Osteoblast (primary cell): ENCODE data around the gene NIPBL. TPM values are rescaled to one million over a fixed set of nuclear protein-coding genes. Genes with fewer than 3 reads are reported as not detected.

Source experiments
- DNase-seq: peaks from one replicate; pipeline ENCODE4 v3.0.0; 2011; ENCODE audit warnings: low spot score, mixed read lengths; ENCODE audit not compliant: insufficient read length; ENCODE audit errors: missing footprints
- H2AFZ ChIP-seq: 2 replicates; pipeline ENCODE4 v1.6.0; 2011; ENCODE audit warnings: mild to moderate bottlenecking, low read length
- H3K27ac ChIP-seq: 2 replicates; pipeline ENCODE4 v1.5.1; 2011; ENCODE audit warnings: mild to moderate bottlenecking, low read depth, low read length, moderate library complexity
- H3K27me3 ChIP-seq: 2 replicates; pipeline ENCODE4 v1.6.0; 2012; ENCODE audit warnings: mild to moderate bottlenecking, control low read depth, inconsistent platforms, low read length, moderate library complexity; ENCODE audit not compliant: insufficient read depth
- H3K36me3 ChIP-seq: 2 replicates; pipeline ENCODE4 v1.5.1; 2011; ENCODE audit warnings: mild to moderate bottlenecking, low read length, control low read depth, moderate library complexity; ENCODE audit not compliant: insufficient read depth
- H3K4me1 ChIP-seq: 2 replicates; pipeline ENCODE4 v1.5.1; 2011; ENCODE audit warnings: mild to moderate bottlenecking, low read length, control low read depth, moderate library complexity; ENCODE audit not compliant: insufficient read depth
- H3K4me2 ChIP-seq: 2 replicates; pipeline ENCODE4 v1.6.0; 2011; ENCODE audit warnings: mild to moderate bottlenecking, low read length; ENCODE audit not compliant: insufficient read depth
- H3K4me3 ChIP-seq: fragments of 200-600 bp; sonication (generic); 3 replicates; pipeline ENCODE4 v1.5.1; 2012; ENCODE audit warnings: mild to moderate bottlenecking, low read length, inconsistent platforms; ENCODE audit not compliant: insufficient read depth
- H3K79me2 ChIP-seq: 2 replicates; pipeline ENCODE4 v1.6.0; 2012; ENCODE audit warnings: mild to moderate bottlenecking, low read length, control low read depth, inconsistent platforms; ENCODE audit not compliant: insufficient read depth
- H3K9me3 ChIP-seq: 2 replicates; pipeline ENCODE4 v1.5.1; 2011; ENCODE audit warnings: low read depth, low read length, control low read depth
- H4K20me1 ChIP-seq: 2 replicates; pipeline ENCODE4 v1.6.0; 2012; ENCODE audit warnings: mild to moderate bottlenecking, low read length, control low read depth; ENCODE audit not compliant: insufficient read depth
- total RNA-seq: library from RNA; depleted of rRNA; stranded (reverse); fragments of >200 nt; gene quantifications from 2 replicates; pipeline ENCODE4 v1.2.3, GENCODE V29; 2012
- TF ChIP-seq, protein P1 (sequence below): IDR thresholded peaks from 2 replicates; pipeline ENCODE4 v1.5.1; 2011; ENCODE audit warnings: mild to moderate bottlenecking, low read depth, low read length, moderate library complexity; ENCODE audit errors: extremely low read depth

The NIPBL gene, protein sequence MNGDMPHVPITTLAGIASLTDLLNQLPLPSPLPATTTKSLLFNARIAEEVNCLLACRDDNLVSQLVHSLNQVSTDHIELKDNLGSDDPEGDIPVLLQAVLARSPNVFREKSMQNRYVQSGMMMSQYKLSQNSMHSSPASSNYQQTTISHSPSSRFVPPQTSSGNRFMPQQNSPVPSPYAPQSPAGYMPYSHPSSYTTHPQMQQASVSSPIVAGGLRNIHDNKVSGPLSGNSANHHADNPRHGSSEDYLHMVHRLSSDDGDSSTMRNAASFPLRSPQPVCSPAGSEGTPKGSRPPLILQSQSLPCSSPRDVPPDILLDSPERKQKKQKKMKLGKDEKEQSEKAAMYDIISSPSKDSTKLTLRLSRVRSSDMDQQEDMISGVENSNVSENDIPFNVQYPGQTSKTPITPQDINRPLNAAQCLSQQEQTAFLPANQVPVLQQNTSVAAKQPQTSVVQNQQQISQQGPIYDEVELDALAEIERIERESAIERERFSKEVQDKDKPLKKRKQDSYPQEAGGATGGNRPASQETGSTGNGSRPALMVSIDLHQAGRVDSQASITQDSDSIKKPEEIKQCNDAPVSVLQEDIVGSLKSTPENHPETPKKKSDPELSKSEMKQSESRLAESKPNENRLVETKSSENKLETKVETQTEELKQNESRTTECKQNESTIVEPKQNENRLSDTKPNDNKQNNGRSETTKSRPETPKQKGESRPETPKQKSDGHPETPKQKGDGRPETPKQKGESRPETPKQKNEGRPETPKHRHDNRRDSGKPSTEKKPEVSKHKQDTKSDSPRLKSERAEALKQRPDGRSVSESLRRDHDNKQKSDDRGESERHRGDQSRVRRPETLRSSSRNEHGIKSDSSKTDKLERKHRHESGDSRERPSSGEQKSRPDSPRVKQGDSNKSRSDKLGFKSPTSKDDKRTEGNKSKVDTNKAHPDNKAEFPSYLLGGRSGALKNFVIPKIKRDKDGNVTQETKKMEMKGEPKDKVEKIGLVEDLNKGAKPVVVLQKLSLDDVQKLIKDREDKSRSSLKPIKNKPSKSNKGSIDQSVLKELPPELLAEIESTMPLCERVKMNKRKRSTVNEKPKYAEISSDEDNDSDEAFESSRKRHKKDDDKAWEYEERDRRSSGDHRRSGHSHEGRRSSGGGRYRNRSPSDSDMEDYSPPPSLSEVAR (N-terminal part only)
- 22.8 and 29.5 TPM in 2 replicates for total RNA-seq

DNA sequence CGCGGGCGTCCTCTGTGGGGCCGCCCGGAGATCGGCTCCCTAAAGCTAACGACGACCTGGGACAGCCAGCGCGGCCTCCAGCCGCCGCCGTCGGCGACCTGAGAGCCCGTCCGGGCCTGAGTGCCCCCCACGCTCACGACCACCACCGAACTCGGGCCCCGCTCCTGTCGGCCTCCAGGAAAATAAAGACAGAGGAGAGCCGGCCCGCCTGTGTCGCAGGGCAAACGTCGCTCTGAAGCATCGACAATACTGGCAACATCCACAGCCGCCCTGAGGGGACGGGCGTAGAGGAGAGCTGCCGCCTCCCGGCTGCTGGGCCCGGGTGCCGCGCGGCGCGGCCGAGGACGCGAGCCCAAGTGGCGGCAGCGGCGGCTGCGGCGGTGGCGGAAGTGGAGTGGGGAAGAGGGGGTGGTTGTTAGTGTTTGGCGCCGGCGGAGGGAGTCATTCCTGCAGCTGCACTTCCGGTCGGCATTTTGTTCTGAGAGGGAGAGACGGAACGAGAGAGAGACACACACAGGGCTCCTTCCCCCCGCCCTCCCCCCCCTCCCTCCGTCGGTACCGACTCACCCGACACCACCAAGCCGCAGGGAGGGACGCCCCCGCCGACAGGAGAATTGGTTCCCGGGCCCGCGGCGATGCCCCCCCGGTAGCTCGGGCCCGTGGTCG lies at the start of gene NIPBL:
TSS of gene NIPBL (plus strand) at position 471 of the 666 bp plus-strand sequence. CDS start 76,928 bp downstream, outside the sequence.
- Histone ChIP-seq H3K27ac (peak within 1 kb of the TSS; percentile 83), H3K27me3 (no peaks in the 10 kb centered on the region), H2AFZ (peak within 1 kb of the TSS; percentile 96), H4K20me1 (peaks cover 40% of the 10 kb centered on the region), H3K36me3 (no peaks in the 10 kb centered on the region), H3K4me1 (peaks cover 33% of the 10 kb centered on the region), H3K79me2 (peaks cover 96% of the 10 kb centered on the region), H3K4me3 (peak within 1 kb of the TSS; percentile 92), H3K9me3 (no peaks in the 10 kb centered on the region), H3K4me2 (peak within 1 kb of the TSS; percentile 94)
- TF ChIP-seq, protein P1, sequence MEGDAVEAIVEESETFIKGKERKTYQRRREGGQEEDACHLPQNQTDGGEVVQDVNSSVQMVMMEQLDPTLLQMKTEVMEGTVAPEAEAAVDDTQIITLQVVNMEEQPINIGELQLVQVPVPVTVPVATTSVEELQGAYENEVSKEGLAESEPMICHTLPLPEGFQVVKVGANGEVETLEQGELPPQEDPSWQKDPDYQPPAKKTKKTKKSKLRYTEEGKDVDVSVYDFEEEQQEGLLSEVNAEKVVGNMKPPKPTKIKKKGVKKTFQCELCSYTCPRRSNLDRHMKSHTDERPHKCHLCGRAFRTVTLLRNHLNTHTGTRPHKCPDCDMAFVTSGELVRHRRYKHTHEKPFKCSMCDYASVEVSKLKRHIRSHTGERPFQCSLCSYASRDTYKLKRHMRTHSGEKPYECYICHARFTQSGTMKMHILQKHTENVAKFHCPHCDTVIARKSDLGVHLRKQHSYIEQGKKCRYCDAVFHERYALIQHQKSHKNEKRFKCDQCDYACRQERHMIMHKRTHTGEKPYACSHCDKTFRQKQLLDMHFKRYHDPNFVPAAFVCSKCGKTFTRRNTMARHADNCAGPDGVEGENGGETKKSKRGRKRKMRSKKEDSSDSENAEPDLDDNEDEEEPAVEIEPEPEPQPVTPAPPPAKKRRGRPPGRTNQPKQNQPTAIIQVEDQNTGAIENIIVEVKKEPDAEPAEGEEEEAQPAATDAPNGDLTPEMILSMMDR = no peak
- peak; percentile 94 for DNase-seq

DNA sequence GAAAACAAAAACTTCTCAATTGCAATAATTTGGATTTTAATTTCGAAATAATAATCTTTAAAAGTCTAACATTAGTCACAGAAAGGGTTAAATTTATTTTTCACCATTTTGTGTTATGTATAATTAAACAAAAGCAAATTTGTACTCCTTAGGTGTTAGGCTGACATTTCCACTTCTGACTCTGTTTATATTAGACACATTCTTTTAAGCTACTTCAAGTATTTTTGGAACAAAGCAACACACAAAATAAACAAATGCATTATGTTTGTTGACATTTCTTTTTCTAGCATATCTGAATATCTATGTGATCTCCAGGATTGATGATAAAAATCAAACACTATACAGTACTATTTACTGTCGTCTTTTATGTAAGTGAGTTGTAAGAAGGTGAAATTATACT lies 44.3 kb upstream of the NIPBL start:
- no peak overlapping the region for H3K27ac ChIP-seq
- H3K4me1 ChIP-seq = no peaks in the 10 kb centered on the region
- no peak overlapping the region for H3K4me2 ChIP-seq
- DNase-seq = peak; percentile 1
- no peaks in the 10 kb centered on the region for H4K20me1 ChIP-seq
- TF ChIP-seq, protein P1 = no peak
- H3K27me3 ChIP-seq = peaks cover 18% of the 10 kb centered on the region
- H2AFZ ChIP-seq = no peak overlapping the region
- H3K4me3 ChIP-seq = no peak overlapping the region
- no peaks in the 10 kb centered on the region for H3K36me3 ChIP-seq
- no peaks in the 10 kb centered on the region for H3K9me3 ChIP-seq
- H3K79me2 ChIP-seq = no peaks in the 10 kb centered on the region

DNA sequence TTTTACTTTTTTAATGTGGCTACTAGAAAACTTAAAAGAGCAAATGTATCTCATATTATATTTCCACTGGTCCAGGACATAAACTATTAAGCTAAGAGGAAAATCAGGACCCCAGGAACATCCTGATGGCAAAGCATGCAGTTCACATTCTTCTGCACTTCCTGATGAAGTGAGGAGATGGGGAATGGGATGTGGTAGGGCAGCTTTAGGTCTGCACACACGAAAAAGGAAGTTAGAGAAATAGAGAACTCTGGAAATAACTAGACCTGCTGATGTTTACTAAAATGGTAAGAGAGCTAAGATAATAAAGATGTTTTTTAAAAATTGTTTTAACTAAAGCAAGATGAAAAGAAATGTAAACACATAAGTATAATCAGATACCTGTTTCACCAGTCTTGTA lies 39.7 kb upstream of the NIPBL start:
- Histone ChIP-seq H3K4me2 (no peak overlapping the region), H3K36me3 (no peaks in the 10 kb centered on the region), H3K4me1 (no peaks in the 10 kb centered on the region), H3K27ac (no peak overlapping the region), H3K27me3 (peaks cover 22% of the 10 kb centered on the region), H3K9me3 (no peaks in the 10 kb centered on the region), H3K4me3 (no peak overlapping the region), H3K79me2 (no peaks in the 10 kb centered on the region), H4K20me1 (no peaks in the 10 kb centered on the region), H2AFZ (no peak overlapping the region)
- DNase-seq = no peak
- TF ChIP-seq, protein P1 = no peak
